Dedifferentiated amniotic fluid mesenchymal stem cell (primary cell): ENCODE results near the gene LRRK1.

ENCODE experiments used
- DNase-seq: peaks from one replicate; pipeline ENCODE4 v3.0.0-alpha.2; 2016; ENCODE audit errors: extremely low spot score

Gene LRRK1

GRCh38 chr15:101024073-101024695, 105.0 kb downstream of the LRRK1 start:
- no peak for DNase-seq

DNA sequence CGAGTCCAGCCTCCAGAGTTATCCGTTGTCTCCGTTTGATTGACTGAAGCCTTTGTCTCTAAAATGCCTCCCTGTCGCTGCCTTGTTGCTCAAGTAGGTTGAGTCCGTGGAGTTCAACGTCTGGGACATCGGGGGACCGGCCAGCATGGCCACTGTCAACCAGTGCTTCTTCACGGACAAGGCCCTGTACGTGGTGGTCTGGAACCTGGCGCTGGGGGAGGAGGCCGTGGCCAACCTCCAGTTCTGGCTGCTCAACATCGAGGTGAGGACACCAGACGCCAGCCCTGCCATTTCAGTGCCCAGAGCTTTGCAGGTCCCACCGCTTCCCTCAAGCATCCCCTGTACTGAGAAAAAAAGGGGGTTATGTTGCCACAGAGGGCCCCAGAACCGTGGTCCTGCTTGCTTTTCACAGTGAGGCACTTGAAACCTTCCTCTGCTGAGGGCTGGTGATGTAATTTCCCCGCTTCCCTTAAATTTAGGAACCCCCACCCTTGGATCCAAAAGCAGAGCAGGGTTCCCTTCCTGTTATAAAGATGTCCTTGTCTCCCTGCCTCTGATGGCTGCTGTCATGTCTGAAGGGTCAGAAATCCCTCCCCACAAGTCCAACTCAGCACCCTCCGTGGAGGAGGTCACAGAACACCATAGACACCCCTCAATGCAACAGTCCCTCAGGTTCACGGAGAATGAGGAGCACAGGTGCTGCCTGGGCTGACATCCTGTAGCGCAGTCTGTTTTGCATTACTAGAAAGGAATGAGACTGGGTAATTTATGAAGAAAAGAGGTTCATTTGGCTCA, 105.7 kb downstream of the LRRK1 start:
- DNase-seq, result no peak

DNA sequence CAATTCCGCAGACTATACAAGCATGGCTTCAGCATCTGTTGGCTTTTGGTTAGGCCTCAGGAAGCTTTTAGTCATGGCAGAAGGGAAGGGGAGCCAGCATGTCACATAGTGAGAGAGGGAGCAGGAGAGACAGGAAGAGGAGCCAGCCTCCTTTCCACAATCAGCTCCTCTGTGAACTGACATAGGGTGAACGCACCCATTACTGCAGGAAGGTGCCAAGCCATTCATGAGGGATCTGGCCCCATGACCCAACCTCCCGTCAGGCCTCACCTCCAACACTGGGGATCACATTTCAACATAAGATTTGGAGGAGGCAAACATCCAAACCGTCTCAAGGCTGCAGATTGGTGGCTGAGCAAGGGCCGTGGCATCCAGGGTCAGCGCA, 106.3 kb downstream of the LRRK1 start:
- DNase-seq, result no peak

DNA sequence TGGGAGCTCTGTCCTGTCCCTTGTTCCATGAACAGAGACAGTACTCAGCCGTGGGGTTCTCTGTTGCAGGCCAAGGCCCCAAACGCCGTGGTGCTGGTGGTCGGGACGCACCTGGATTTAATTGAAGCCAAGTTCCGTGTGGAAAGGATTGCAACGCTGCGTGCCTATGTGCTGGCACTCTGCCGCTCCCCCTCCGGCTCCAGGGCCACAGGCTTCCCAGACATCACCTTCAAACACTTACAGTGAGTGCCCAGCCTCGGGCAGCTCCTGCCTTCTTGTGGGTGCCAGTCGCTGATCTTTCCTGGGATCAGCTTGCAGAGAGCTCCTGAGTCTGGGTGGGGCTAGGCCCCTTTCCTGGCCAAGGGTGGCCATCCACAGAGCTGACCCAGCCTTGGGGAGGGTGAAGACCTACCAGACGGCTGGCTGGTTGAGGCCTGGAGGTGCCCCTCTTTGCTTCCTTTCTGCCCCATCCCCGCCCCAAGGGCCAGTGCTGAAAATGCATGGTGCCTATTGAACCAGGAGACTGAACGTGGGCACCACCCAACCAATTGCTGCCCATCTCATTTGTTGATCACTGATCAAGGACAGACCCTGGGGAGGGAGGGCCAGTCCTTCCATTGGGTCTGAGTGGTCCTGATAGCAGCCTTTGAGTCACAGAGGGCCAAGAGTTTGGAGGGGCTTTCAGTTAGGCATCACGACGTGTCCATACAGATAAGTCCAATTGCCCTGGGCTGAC, 106.9 kb downstream of the LRRK1 start:
- DNase-seq, result no peak

DNA sequence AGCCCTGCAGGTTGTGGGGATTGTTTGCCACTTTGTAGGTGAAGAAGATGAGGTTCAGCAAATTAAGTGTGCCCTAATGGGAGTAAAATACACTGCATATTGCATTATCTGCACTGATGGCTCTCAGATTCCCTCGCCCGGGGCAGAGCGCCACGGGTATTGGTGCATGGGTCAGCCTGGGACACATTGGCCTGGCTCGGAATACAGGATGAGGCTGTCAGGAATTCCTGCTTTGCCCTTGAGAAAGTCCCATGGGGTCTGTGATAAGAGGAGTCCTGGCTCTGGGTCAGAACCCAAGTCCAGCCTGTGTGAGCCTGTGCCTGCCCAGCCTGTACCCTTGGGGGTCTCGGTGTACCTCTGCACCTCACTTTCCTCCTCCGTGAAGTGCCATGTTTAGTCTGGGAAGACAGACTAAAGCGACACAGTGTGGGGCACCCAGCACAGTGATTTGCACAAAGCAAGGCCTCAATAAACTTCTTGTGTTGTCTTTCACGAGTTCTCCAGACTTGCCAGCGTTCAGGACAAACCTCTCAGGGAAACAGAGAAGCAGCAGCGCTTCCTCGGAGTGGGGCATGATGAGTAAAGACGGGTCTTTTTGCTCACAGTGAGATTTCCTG, 107.6 kb downstream of the LRRK1 start:
- DNase-seq, result no peak

- no peak for DNase-seq
Measured at GRCh38 chr15:101027273-101027901, 108.2 kb downstream of the LRRK1 start.

DNA sequence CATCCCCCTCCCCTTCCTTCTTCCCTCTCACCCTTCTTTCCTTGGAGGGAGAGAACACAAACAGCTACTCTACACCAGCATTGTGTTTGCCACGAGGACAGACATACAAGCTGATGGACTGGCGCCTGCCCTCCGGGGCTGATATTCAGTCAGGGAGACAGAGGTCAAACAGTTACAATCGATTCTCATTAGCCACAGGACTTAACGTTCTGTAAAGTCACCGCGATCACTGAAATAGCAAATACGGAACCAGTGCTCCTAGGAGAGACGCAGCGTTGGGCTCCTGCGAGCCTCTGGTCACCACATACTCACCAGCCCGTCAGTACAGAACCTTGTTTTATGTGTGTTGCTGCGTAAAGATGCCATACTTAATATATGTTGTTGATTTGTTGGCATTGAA, 108.8 kb downstream of the LRRK1 start:
- DNase-seq, result no peak

GRCh38 chr15:101028321-101028720, 109.2 kb downstream of the LRRK1 start:
- DNase-seq, result no peak

DNA sequence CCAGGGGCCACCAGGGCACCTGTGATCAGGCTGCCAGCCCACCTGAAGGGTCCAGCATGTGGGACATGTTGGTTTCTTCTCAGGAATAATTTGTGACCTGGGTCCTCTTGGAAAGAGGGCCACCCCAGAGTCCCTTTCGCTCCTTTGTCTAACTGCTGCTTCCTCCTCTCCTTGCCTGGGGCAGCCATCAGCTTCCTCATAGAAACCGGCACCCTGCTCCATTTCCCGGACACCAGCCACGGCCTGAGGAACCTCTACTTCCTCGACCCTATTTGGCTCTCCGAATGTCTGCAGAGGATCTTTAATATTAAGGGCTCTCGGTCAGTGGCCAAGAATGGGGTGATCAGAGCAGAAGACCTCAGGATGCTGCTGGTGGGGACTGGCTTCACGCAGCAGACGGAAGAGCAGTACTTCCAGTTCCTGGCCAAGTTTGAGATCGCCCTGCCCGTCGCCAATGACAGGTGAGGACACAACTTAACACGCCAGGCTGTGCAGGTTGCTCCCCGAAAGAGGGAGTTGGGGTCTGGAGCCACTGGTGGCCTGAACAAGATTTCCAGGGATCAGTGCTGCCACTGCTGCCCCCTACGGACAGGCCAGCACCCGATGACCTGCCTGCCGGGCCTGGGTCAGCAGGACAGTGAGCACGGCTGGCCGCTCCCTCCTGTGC, 109.7 kb downstream of the LRRK1 start:
- no peak for DNase-seq

DNA sequence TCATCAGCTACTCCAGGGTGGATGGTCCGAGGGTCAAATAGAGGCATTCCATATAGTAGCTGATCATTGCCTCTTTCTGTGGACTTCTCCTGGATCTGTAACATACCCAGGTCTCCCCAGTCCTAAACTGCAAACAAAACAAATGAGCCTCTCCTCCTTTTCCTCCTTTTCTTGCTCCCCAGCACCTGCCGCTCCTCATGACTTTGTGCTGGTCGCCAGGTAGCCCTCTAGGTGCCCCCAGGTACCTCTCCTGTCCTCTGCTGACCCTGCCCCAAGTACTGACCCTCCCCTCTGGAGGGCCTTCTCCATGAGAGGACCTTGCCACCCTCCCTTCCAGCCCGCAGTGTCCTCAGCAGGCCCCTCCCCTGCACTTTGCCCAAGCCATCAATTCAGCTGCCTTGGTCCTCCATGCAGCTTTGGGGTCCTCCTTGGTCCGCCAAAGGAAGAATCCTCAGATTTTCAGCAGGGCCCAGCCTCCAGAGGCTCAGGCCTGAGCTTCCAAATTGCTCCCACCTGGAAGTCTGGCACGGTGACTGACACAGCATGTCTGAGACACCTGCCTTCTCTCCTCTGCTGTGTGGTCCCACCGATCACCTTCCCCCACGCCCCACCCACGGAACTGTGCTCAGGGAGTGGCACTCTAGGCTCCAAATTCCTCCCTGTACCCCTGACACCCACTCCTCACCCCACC, 111.0 kb downstream of the LRRK1 start:
- DNase-seq, result no peak

- DNase-seq, result no peak
Measured at GRCh38 chr15:101031213-101031612, 112.1 kb downstream of the LRRK1 start.

DNA sequence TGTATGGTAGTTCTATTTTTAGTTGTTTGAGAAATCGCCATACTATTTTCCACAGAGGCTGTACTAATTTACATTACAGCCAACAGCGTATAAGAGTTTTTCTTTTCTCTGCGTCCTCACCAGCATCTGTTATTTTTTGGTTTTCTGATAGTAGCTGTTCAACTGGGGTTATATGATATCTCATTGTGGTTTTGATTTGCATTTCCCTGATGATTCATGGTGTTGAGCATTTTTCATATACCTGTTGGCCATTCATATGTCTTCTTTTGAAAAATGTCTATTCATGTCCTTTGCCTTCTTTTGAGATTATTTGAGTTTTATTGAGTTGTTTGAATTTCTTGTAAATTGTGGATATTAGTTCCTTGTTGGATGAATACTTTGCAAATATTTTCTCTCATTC, 114.6 kb downstream of the LRRK1 start:
- DNase-seq, result no peak

DNA sequence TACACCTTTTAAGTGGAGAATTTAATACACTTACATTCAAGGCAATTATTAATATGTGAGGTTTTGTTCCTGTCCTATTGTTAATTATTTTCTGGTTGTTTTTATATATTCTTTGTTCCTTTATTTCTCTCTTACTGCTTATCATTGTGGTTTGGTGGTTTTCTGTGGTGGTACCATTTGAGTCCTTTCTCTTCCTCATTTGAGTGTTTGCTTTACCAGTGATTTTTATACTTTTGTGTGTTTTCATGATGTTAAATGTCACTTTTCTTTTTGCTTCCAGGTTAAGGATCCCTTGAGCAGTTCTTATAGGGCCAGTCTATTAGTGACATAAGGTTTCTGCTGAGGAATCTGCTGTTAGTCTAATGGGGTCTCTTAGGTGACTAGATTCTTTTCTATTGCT, 116.5 kb downstream of the LRRK1 start:
- DNase-seq, result no peak

DNA sequence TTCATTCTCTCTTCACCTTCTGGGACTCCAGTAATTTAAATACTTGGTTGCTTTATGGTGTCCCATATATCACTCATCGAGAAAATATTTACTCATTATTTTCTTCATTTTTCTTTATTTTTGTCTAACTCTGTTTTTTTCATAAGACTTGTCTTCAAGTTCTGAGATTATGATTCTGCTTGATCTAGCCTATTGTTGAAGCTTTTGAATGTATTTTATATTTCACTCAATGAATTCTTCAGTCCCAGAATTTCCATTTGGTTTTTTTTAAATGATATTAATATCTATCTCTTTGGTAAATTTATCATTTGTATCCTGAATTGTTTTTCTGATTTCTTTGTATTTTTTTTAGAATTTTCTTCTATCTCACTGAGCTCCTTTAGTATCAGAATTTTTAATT, 117.0 kb downstream of the LRRK1 start:
- no peak for DNase-seq

DNA sequence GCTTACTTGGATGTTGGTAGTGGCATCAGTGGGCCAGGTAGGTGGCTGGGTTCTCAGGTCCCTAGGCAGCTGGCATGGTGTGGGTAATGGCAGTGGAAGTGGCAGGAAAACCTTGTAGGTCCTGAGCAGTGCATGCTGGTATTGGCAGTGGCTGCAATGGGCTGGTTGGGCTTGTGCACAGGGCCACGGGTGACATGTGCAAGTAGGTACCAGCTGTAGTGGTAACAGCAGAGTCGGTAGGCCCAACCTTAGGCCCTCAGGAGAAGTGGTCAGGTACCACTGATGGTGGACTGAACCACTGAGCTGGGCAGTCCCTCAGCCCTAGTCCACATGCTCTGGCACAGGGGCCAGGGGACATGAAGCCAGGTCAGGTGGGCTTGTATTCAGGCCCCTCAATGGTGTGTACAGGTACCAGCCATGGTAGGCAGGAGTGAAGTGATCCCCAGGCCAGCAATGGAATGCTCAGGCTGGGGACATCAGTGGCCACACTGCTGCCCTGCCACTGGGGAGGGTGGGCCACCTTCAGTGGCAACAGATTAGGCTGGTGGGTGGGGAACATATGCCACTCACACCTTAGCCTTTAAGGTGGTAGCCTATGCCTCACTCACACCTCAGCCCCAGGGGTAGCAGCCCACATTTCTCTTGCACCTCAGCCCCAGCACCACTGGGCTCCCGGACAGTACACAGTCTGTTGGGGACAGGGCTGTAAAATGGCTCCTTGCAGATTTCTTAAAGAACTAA, 118.1 kb downstream of the LRRK1 start:
- DNase-seq, result no peak

DNA sequence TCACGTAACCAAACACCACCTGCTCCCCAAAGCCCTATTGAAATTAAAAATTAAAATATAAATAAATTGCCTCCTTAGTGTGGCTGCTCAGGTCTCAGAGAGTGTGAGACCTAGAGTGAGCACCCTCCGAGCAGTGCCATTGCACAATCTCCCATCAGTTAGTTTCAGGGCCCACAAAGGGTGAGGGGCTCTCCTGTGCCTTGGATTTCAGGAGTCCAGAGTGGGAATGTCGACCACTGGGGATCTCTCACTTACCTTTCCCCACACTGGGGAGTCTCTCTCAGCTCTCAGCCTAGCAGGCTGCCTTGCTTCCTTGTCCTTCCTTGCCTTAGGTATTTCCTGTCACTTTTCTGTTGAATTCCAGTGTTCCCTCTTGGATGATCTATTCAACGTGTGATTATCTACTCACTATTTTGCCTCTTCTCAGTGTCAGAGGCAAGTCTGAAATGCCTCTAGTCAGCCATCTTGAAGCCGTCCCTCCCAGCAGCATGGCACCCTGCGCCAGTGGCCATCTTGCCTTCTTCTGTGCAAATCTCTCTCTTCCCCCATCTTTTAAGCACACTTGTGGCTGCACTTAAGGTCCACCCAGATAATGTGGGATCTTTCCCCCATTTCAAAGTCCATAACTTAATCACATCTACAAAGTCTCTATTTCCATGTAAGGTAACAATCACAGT, 119.3 kb downstream of the LRRK1 start:
- no peak for DNase-seq

GRCh38 chr15:101039461-101039860, 120.3 kb downstream of the LRRK1 start:
- DNase-seq, result no peak

- DNase-seq, result no peak
Measured at GRCh38 chr15:101042320-101042719, 123.2 kb downstream of the LRRK1 start.

GRCh38 chr15:101043011-101043410, 123.9 kb downstream of the LRRK1 start:
- no peak for DNase-seq
